T-helper 2 cell treated with Interferon-gamma antibody and Interleukin-4, amounts not matched to agents 5 μg/mL and 100 μg/mL, for 36 hours (primary cell): ENCODE data around the gene GOLGB1.
"Not testable (repeated sequence)": the region's sequence is repeated elsewhere in the genome, so short reads cannot be mapped to it uniquely, and the experiment has no call there.

Experiments used
- DNase-seq: peaks from one replicate; pipeline ENCODE4 v3.0.0; 2021; ENCODE audit warnings: low spot score
- H3K27ac Mint-ChIP-seq: one replicate; pipeline ENCODE4 v1.8.0; 2021; ENCODE audit warnings: mild to moderate bottlenecking, mixed read lengths
- H3K27me3 Mint-ChIP-seq: one replicate; pipeline ENCODE4 v1.8.0; 2021; ENCODE audit warnings: low read depth, mixed read lengths
- H3K36me3 Mint-ChIP-seq: one replicate; pipeline ENCODE4 v1.8.0; 2021; ENCODE audit warnings: low read depth, mixed read lengths
- H3K4me1 Mint-ChIP-seq: one replicate; pipeline ENCODE4 v1.8.0; 2021; ENCODE audit warnings: low read depth, mixed read lengths
- H3K4me3 Mint-ChIP-seq: one replicate; pipeline ENCODE4 v1.8.0; 2022; ENCODE audit warnings: mild to moderate bottlenecking, moderate library complexity, mixed read lengths
- H3K9me3 Mint-ChIP-seq: one replicate; pipeline ENCODE4 v1.8.0; 2021; ENCODE audit warnings: mixed read lengths

GOLGB1 gene

GRCh38 chr3:121749276-121750086 is at the start of gene GOLGB1:
TSS of gene GOLGB1 (minus strand) at chr3:121749741. CDS start at chr3:121730971, 18,770 bp downstream.
- H3K27ac Mint-ChIP-seq, result no peak within 1 kb of the TSS
- no peaks in the 10 kb centered on the region for H3K36me3 Mint-ChIP-seq
- H3K9me3 Mint-ChIP-seq, result no peaks in the 10 kb centered on the region
- H3K4me3 Mint-ChIP-seq, result no peak within 1 kb of the TSS
- DNase-seq, result peak; percentile 93
- H3K4me1 Mint-ChIP-seq, result peaks cover 9% of the 10 kb centered on the region
- peaks cover 19% of the 10 kb centered on the region for H3K27me3 Mint-ChIP-seq

GRCh38 chr3:121796970-121797369 is 47.4 kb upstream of the GOLGB1 start:
- Mint-ChIP-seq H3K27ac (no peak overlapping the region), H3K9me3 (no peaks in the 10 kb centered on the region), H3K4me1 (peaks cover 21% of the 10 kb centered on the region), H3K36me3 (peaks cover 36% of the 10 kb centered on the region), H3K27me3 (no peaks in the 10 kb centered on the region), H3K4me3 (no peak overlapping the region)
- no peak for DNase-seq

- no peak for DNase-seq
- Mint-ChIP-seq H3K36me3 (peaks cover 34% of the 10 kb centered on the region), H3K4me1 (peaks cover 11% of the 10 kb centered on the region), H3K27ac (no peak overlapping the region), H3K4me3 (no peak overlapping the region), H3K27me3 (no peaks in the 10 kb centered on the region), H3K9me3 (no peaks in the 10 kb centered on the region)
Observed at GRCh38 chr3:121794264-121794983, 44.9 kb upstream of the GOLGB1 start.

GRCh38 chr3:121793078-121793477 is 43.5 kb upstream of the GOLGB1 start:
- H3K36me3 Mint-ChIP-seq, result peaks cover 44% of the 10 kb centered on the region
- H3K27ac Mint-ChIP-seq, result no peak overlapping the region
- no peak overlapping the region for H3K4me3 Mint-ChIP-seq
- H3K4me1 Mint-ChIP-seq, result peaks cover 11% of the 10 kb centered on the region
- H3K27me3 Mint-ChIP-seq, result no peaks in the 10 kb centered on the region
- DNase-seq, result no peak
- no peaks in the 10 kb centered on the region for H3K9me3 Mint-ChIP-seq

GRCh38 chr3:121786485-121786884 is 36.9 kb upstream of the GOLGB1 start:
- DNase-seq, result no peak
- H3K4me3 Mint-ChIP-seq, result no peak overlapping the region
- H3K27me3 Mint-ChIP-seq, result no peaks in the 10 kb centered on the region
- H3K4me1 Mint-ChIP-seq, result no peaks in the 10 kb centered on the region
- peaks cover 42% of the 10 kb centered on the region for H3K36me3 Mint-ChIP-seq
- H3K9me3 Mint-ChIP-seq, result no peaks in the 10 kb centered on the region
- no peak overlapping the region for H3K27ac Mint-ChIP-seq

- H3K4me1 Mint-ChIP-seq, H3K9me3 Mint-ChIP-seq, H3K27ac Mint-ChIP-seq, H3K27me3 Mint-ChIP-seq, DNase-seq, H3K4me3 Mint-ChIP-seq: not testable (repeated sequence)
- H3K36me3 Mint-ChIP-seq, result peaks cover 51% of the 10 kb centered on the region
Observed at GRCh38 chr3:121782784-121783183, 33.2 kb upstream of the GOLGB1 start.

GRCh38 chr3:121781611-121782010 is 32.1 kb upstream of the GOLGB1 start:
- Mint-ChIP-seq H3K4me3 (no peak overlapping the region), H3K36me3 (peaks cover 51% of the 10 kb centered on the region), H3K9me3 (no peaks in the 10 kb centered on the region), H3K27ac (no peak overlapping the region), H3K4me1 (no peaks in the 10 kb centered on the region), H3K27me3 (no peaks in the 10 kb centered on the region)
- no peak for DNase-seq

- H3K4me3 Mint-ChIP-seq, H3K9me3 Mint-ChIP-seq, DNase-seq, H3K27ac Mint-ChIP-seq, H3K4me1 Mint-ChIP-seq, H3K27me3 Mint-ChIP-seq: not testable (repeated sequence)
- H3K36me3 Mint-ChIP-seq, result peaks cover 68% of the 10 kb centered on the region
Observed at GRCh38 chr3:121775095-121775494, 25.6 kb upstream of the GOLGB1 start.

- Mint-ChIP-seq H3K4me3 (no peak overlapping the region), H3K27ac (no peak overlapping the region), H3K9me3 (no peaks in the 10 kb centered on the region), H3K4me1 (no peaks in the 10 kb centered on the region), H3K27me3 (peaks cover 3% of the 10 kb centered on the region), H3K36me3 (peaks cover 37% of the 10 kb centered on the region)
- no peak for DNase-seq
Observed at GRCh38 chr3:121769246-121769645, 19.7 kb upstream of the GOLGB1 start.

GRCh38 chr3:121768452-121768851 is 18.9 kb upstream of the GOLGB1 start:
- no peaks in the 10 kb centered on the region for H3K4me1 Mint-ChIP-seq
- H3K27ac Mint-ChIP-seq, result no peak overlapping the region
- no peak overlapping the region for H3K4me3 Mint-ChIP-seq
- peaks cover 29% of the 10 kb centered on the region for H3K36me3 Mint-ChIP-seq
- no peak for DNase-seq
- no peaks in the 10 kb centered on the region for H3K9me3 Mint-ChIP-seq
- peaks cover 7% of the 10 kb centered on the region for H3K27me3 Mint-ChIP-seq

- no peak for DNase-seq
- Mint-ChIP-seq H3K36me3 (no peaks in the 10 kb centered on the region), H3K9me3 (no peaks in the 10 kb centered on the region), H3K4me3 (no peak overlapping the region), H3K27ac (no peak overlapping the region), H3K4me1 (no peaks in the 10 kb centered on the region), H3K27me3 (peaks cover 39% of the 10 kb centered on the region)
Observed at GRCh38 chr3:121759541-121760202, 10.1 kb upstream of the GOLGB1 start.

GRCh38 chr3:121758727-121759450 is 9.3 kb upstream of the GOLGB1 start:
- Mint-ChIP-seq H3K27me3 (peaks cover 36% of the 10 kb centered on the region), H3K27ac (no peak overlapping the region), H3K4me1 (no peaks in the 10 kb centered on the region), H3K36me3 (no peaks in the 10 kb centered on the region), H3K4me3 (no peak overlapping the region), H3K9me3 (no peaks in the 10 kb centered on the region)
- no peak for DNase-seq

- Mint-ChIP-seq H3K27ac (no peak overlapping the region), H3K36me3 (no peaks in the 10 kb centered on the region), H3K4me3 (no peak overlapping the region), H3K4me1 (no peaks in the 10 kb centered on the region), H3K9me3 (no peaks in the 10 kb centered on the region), H3K27me3 (peaks cover 36% of the 10 kb centered on the region)
- DNase-seq, result no peak
Observed at GRCh38 chr3:121757812-121758545, 8.4 kb upstream of the GOLGB1 start.
